Sigmoid colon (tissue), 7 donors: ENCODE measurements around the gene ENO3. TPM values are rescaled to one million over a fixed set of nuclear protein-coding genes. Genes with fewer than 3 reads are reported as not detected.
A peak's percentile ranks its signal among the peaks of the same experiment; 100 is the strongest.

Experiments used
- DNase-seq: peaks from one replicate; pipeline ENCODE4 v3.0.0-alpha.2; 2019
- H3K27ac ChIP-seq, 4 donors: fragments of 200-600 bp; sonication (generic); one replicate each; pipeline ENCODE4 v1.5.1; 2016 to 2019; ENCODE audit warnings: mild to moderate bottlenecking in 1 of 4
- H3K27me3 ChIP-seq, 3 donors: fragments of 200-600 bp; sonication (generic); one replicate each; pipeline ENCODE4 v1.5.1; 2019; ENCODE audit warnings: mild to moderate bottlenecking in 1 of 3
- H3K36me3 ChIP-seq, 4 donors: fragments of 200-600 bp; sonication (generic); one replicate each; pipeline ENCODE4 v1.5.1; 2016 to 2019
- H3K4me1 ChIP-seq, 4 donors: fragments of 200-600 bp; sonication (generic); one replicate each; pipeline ENCODE4 v1.5.1; 2017 to 2019
- H3K4me3 ChIP-seq, 4 donors: fragments of 200-600 bp; sonication (generic); one replicate each; pipeline ENCODE4 v1.5.1; 2017 to 2019; ENCODE audit warnings: mild to moderate bottlenecking in 2 of 4, moderate library complexity in 1 of 4
- H3K9me3 ChIP-seq, 4 donors: fragments of 200-600 bp in 3 of 4; sonication (generic) in 3 of 4; one replicate each; pipeline versions ENCODE4 v1.5.1 to v1.6.1; 2013 to 2019
- EP300 ChIP-seq, 4 donors: sonication (generic); formaldehyde crosslinking; IDR thresholded peaks; one replicate each; pipeline ENCODE4 v1.6.1; 2017; ENCODE audit warnings: antibody characterized with exemption in 4 of 4
- POLR2A ChIP-seq, 2 donors: fragments of 450-650 bp; IDR thresholded peaks; one replicate each; pipeline ENCODE4 v1.6.1; 2016; ENCODE audit warnings: antibody characterized with exemption in 2 of 2, mild to moderate bottlenecking in 2 of 2, moderate library complexity in 2 of 2
- POLR2AphosphoS5 ChIP-seq, 4 donors: sonication (generic); formaldehyde crosslinking; IDR thresholded peaks; one replicate each; pipeline ENCODE4 v1.6.1; 2017; ENCODE audit warnings: antibody characterized with exemption in 4 of 4
- WGBS, 2 donors: extraction: QIAGEN DNeasy Blood & Tissue Kit; methylation state at CpG; one replicate each; pipeline ENCODE4 v1.1.7; 2013; 5-methylcytosine and 5-hydroxymethylcytosine counted together
- intact Hi-C: fragments of 100-400 bp; cut with DNase I; formaldehyde crosslinking; loops from one replicate; pipeline ENCODE4 v1.15.1; 2023
- polyA plus RNA-seq, 3 donors: library from polyadenylated mRNA; stranded (reverse); fragments of 200-250 nt; gene quantifications; one replicate each; pipeline ENCODE4 v1.2.3, GENCODE V29; 2013
- total RNA-seq, 4 donors: library from RNA; depleted of rRNA; stranded (reverse); fragments of >200 nt; gene quantifications; one replicate each; pipeline ENCODE4 v1.1.0, GENCODE V29; 2016
- TF ChIP-seq, protein P1 (sequence below), 4 experiments: fragments of 450-650 bp in 3 of 4; fragments of 200-600 bp in 1 of 4; IDR thresholded peaks; one replicate each; pipeline ENCODE4 v1.5.1; 2016 to 2019; ENCODE audit warnings: antibody characterized with exemption in 4 of 4, mild to moderate bottlenecking in 3 of 4, moderate library complexity in 2 of 4
- donor health status: healthy with polysubstance abuse.
- donor health status: Bipolar disorder and iron deficiency.
- donor health status: healthy.

The ENO3 gene
- total and polyA plus RNA-seq, 7 donors = 0.69 to 10.3 (median 5.4) TPM

GRCh38 chr17:4966844-4967538 lies 16.1 kb downstream of the ENO3 start:
- no peaks in the 10 kb centered on the region for H3K27me3 ChIP-seq
- intact Hi-C loops = loop anchor here (1.0 to 2.0 kb wide), 2 partner anchors 18 to 26 kb away; partner anchors contain the start of genes RNF167 and SLC25A11
- DNase-seq = peak; percentile 100
- H3K27ac ChIP-seq = peak overlapping the region; percentile 91 to 97 (median 95)
- peaks cover 0 to 47% (median 40%) of the 10 kb centered on the region in 4 donors for H3K4me1 ChIP-seq
- TF ChIP-seq POLR2A (IDR thresholded peaks at IDR 0.05) (peak; percentile 45 to 51), POLR2AphosphoS5 (IDR thresholded peaks at IDR 0.05) (peak; percentile 44 to 69 (median 57)), EP300 (IDR thresholded peaks at IDR 0.05) (no peak)
- TF ChIP-seq, protein P1, sequence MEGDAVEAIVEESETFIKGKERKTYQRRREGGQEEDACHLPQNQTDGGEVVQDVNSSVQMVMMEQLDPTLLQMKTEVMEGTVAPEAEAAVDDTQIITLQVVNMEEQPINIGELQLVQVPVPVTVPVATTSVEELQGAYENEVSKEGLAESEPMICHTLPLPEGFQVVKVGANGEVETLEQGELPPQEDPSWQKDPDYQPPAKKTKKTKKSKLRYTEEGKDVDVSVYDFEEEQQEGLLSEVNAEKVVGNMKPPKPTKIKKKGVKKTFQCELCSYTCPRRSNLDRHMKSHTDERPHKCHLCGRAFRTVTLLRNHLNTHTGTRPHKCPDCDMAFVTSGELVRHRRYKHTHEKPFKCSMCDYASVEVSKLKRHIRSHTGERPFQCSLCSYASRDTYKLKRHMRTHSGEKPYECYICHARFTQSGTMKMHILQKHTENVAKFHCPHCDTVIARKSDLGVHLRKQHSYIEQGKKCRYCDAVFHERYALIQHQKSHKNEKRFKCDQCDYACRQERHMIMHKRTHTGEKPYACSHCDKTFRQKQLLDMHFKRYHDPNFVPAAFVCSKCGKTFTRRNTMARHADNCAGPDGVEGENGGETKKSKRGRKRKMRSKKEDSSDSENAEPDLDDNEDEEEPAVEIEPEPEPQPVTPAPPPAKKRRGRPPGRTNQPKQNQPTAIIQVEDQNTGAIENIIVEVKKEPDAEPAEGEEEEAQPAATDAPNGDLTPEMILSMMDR (IDR thresholded peaks at IDR 0.05) = no peak
- peaks cover 0 to 17% (median 7%) of the 10 kb centered on the region in 4 donors for H3K36me3 ChIP-seq
- H3K4me3 ChIP-seq = peak overlapping the region; percentile 66 to 71 (median 69)
- no peaks in the 10 kb centered on the region for H3K9me3 ChIP-seq
- 0% methylated on average over 42 of the region's 42 CpGs for WGBS, 2 donors

GRCh38 chr17:4967539-4968485 lies 16.9 kb downstream of the ENO3 start, which contains the start of gene SPAG7:
SPAG7 (minus strand) TSS chr17:4967817; CDS start chr17:4967804, 13 bp downstream.
- peak; percentile 98 for DNase-seq
- Histone ChIP-seq H3K36me3 (peaks cover 4 to 24% (median 14%) of the 10 kb centered on the region in 4 donors), H3K9me3 (no peaks in the 10 kb centered on the region), H3K4me3 (peak within 1 kb of the TSS; percentile 66 to 71 (median 69)), H3K4me1 (peaks cover 0 to 49% (median 40%) of the 10 kb centered on the region in 4 donors), H3K27me3 (no peaks in the 10 kb centered on the region), H3K27ac (peak within 1 kb of the TSS; percentile 91 to 97 (median 95))
- TF ChIP-seq, protein P1 (IDR thresholded peaks at IDR 0.05) = peak in 1 of 4 experiments; percentile 13
- TF ChIP-seq POLR2AphosphoS5 (IDR thresholded peaks at IDR 0.05) (peak; percentile 83 to 91 (median 85)), EP300 (IDR thresholded peaks at IDR 0.05) (no peak), POLR2A (IDR thresholded peaks at IDR 0.05) (peak; percentile 46 to 78)
- 1% methylated on average over 66 of the region's 66 CpGs for WGBS, 2 donors
- intact Hi-C loops = loop anchor here (1.0 to 2.0 kb wide), 3 partner anchors 19 to 27 kb away; partner anchors contain the start of genes CAMTA2, RNF167 and SLC25A11

DNA sequence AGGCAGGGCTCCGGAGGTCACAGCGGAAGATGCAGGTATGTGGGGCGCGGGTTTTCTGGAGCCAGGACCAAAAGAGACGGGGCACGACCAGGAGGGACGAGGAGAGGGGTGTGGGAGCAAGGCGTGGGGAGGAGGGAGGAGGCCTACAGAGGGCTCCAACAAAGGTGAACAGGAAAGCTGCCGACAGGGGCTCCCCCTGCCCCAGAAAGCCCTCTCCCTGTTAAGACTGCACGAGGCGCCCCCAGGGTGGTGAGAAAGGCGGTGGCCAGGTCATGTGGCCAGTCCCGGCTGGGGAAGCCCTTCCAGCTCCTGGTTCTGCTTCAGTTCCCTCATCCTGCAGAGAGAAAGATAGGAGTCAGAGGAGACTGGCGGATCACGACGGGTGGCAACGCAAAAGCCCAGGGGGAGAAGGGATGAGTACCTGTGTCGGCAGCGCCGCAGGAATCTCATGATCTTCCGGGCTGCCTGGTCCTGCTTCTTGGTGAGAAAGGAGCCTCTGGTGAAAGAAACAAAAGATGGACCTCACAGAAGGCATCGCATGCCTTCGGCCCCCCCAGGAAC lies 17.6 kb downstream of the ENO3 start:
- TF ChIP-seq POLR2A (IDR thresholded peaks at IDR 0.05) = no peak
- TF ChIP-seq, protein P1 (IDR thresholded peaks at IDR 0.05) = no peak
- TF ChIP-seq EP300 (IDR thresholded peaks at IDR 0.05) = no peak
- TF ChIP-seq POLR2AphosphoS5 (IDR thresholded peaks at IDR 0.05) = no peak
- H3K27me3 ChIP-seq = no peaks in the 10 kb centered on the region
- peak overlapping the region; percentile 91 to 97 (median 95) for H3K27ac ChIP-seq
- peaks cover 11 to 29% (median 21%) of the 10 kb centered on the region in 4 donors for H3K36me3 ChIP-seq
- peaks cover 0 to 55% (median 40%) of the 10 kb centered on the region in 4 donors for H3K4me1 ChIP-seq
- 48 to 55% methylated on average over 23 of the region's 23 CpGs for whole genome bisulfite sequencing, 2 donors
- H3K9me3 ChIP-seq = no peaks in the 10 kb centered on the region
- peak overlapping the region; percentile 66 to 71 (median 69) for H3K4me3 ChIP-seq
- intact Hi-C loops = loop anchor here (2.0 kb wide), 1 partner anchor 18 kb away; the partner anchor contains the start of gene CAMTA2
- DNase-seq = no peak

- Histone ChIP-seq H3K4me3 (peak overlapping the region; percentile 66 to 71 (median 69)), H3K27me3 (no peaks in the 10 kb centered on the region), H3K4me1 (peaks cover 0 to 55% (median 43%) of the 10 kb centered on the region in 4 donors), H3K27ac (peak overlapping the region; percentile 91 to 97 (median 95)), H3K36me3 (peaks cover 14 to 35% (median 25%) of the 10 kb centered on the region in 4 donors), H3K9me3 (no peaks in the 10 kb centered on the region)
- TF ChIP-seq, protein P1 (IDR thresholded peaks at IDR 0.05) = no peak
- TF ChIP-seq EP300 (IDR thresholded peaks at IDR 0.05) (no peak), POLR2A (IDR thresholded peaks at IDR 0.05) (no peak), POLR2AphosphoS5 (IDR thresholded peaks at IDR 0.05) (peak; percentile 49 to 78 (median 68))
- 78 to 84% methylated on average over 15 of the region's 15 CpGs for WGBS, 2 donors
- intact Hi-C loops = loop anchor here (2.0 kb wide), 1 partner anchor 18 kb away; the partner anchor contains the start of gene CAMTA2
- DNase-seq = peak; percentile 74
Observed at GRCh38 chr17:4969047-4969550, 18.2 kb downstream of the ENO3 start.
